ENCODE measurements around the gene OGFOD3.

The OGFOD3 gene

DNA sequence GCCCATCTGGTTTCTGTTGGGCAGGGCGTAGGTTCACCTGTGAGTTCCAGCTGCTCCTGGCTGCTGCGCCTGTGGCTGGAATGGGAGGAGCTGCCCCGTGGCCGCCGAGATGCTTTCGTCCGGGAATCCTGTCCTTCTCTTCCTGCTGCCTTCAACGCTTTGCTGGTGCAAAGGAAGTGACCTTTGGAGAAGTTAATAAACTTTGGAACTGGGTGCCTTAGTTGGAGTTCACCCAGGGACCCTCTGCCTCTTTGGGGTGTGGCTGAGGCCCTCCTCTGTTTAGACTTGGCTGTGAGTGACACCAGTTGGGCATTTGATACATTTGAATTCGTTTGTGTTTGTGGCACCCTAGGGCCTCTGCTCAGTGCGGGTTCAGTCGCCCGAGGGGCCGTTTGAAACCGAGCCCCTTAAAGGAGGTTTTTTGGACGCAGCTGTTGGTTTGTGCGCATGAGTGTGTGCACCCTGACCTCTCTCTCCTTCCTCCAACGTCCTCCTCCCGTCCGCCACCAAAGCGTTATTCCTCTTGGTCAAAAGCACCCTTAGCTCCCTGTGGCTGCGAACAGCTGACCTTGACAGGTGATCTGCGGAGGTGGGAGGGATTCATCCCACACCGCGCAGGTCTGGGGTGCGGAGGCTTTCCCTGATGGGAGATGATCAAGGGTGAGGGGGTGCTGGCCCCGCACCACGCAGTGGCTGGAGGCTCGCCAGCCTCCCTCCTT, 75.9 kb downstream of the OGFOD3 start:
- TF ChIP-seq, protein P1, sequence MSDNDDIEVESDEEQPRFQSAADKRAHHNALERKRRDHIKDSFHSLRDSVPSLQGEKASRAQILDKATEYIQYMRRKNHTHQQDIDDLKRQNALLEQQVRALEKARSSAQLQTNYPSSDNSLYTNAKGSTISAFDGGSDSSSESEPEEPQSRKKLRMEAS (IDR thresholded peaks at IDR 0.05), result no peak
- TF ChIP-seq USF1 (IDR thresholded peaks at IDR 0.05) (no peak), TEAD4 (IDR thresholded peaks at IDR 0.05) (no peak), CEBPB (IDR thresholded peaks at IDR 0.05) (no peak), TAF1 (IDR thresholded peaks at IDR 0.05; ENCODE audit: low read depth) (no peak), CREB1 (IDR thresholded peaks at IDR 0.05; ENCODE audit: low read depth) (no peak), FOXM1 (IDR thresholded peaks at IDR 0.05; ENCODE audit: borderline replicate concordance, low read depth) (no peak), YY1 (IDR thresholded peaks at IDR 0.05; ENCODE audit: low read depth) (no peak), ZBTB7A (IDR thresholded peaks at IDR 0.05; ENCODE audit: low read depth) (no peak), EP300 (IDR thresholded peaks at IDR 0.05; ENCODE audit: borderline replicate concordance) (no peak), NFIC (IDR thresholded peaks at IDR 0.05) (no peak), REST (IDR thresholded peaks at IDR 0.05; ENCODE audit: low read depth) (no peak), EGR1 (IDR thresholded peaks at IDR 0.05) (no peak), RAD21 (IDR thresholded peaks at IDR 0.05; ENCODE audit: low read depth) (no peak), TCF12 (IDR thresholded peaks at IDR 0.05; ENCODE audit: low read depth) (no peak)

GRCh38 chr17:82339634-82340580, 78.5 kb downstream of the OGFOD3 start:
- TF ChIP-seq TAF1 (IDR thresholded peaks at IDR 0.05; ENCODE audit: low read depth) (no peak), ZBTB7A (IDR thresholded peaks at IDR 0.05; ENCODE audit: low read depth) (no peak), CREB1 (IDR thresholded peaks at IDR 0.05; ENCODE audit: low read depth) (no peak), RAD21 (IDR thresholded peaks at IDR 0.05; ENCODE audit: low read depth) (no peak), YY1 (IDR thresholded peaks at IDR 0.05; ENCODE audit: low read depth) (no peak), TCF12 (IDR thresholded peaks at IDR 0.05; ENCODE audit: low read depth) (no peak), TEAD4 (IDR thresholded peaks at IDR 0.05) (no peak), REST (IDR thresholded peaks at IDR 0.05; ENCODE audit: low read depth) (no peak), CEBPB (IDR thresholded peaks at IDR 0.05) (no peak), NFIC (IDR thresholded peaks at IDR 0.05) (no peak), USF1 (IDR thresholded peaks at IDR 0.05) (no peak), EGR1 (IDR thresholded peaks at IDR 0.05) (no peak), FOXM1 (IDR thresholded peaks at IDR 0.05; ENCODE audit: borderline replicate concordance, low read depth) (no peak), EP300 (IDR thresholded peaks at IDR 0.05; ENCODE audit: borderline replicate concordance) (no peak)
- TF ChIP-seq, protein P1 (IDR thresholded peaks at IDR 0.05), result no peak

All from Ishikawa (cell line).